Measurements from ENCODE around the gene IGFALS.

Gene IGFALS

GRCh38 chr16:1778200-1779179 is 15.0 kb downstream of the IGFALS start:
- no peak for TF ChIP-seq EZH2phosphoT487 (IDR thresholded peaks at IDR 0.05; ENCODE audit: low read length)
- TF ChIP-seq CTCF (IDR thresholded peaks at IDR 0.05; ENCODE audit: low read length): no peak
- TF ChIP-seq EZH2 (optimal IDR thresholded peaks at IDR 0.05; ENCODE audit: low read depth, low read length): no peak
- no peak overlapping the region for H2AFZ ChIP-seq (ENCODE audit: low read length)
- peaks cover 56% of the 10 kb centered on the region for H3K79me2 ChIP-seq (ENCODE audit: low read length)
- H3K27ac ChIP-seq (ENCODE audit: low read length): no peak overlapping the region
- no peaks in the 10 kb centered on the region for H4K20me1 ChIP-seq (ENCODE audit: insufficient read depth, low read length)
- peaks cover 17% of the 10 kb centered on the region; the same call in 1 of the 2 replicates for H3F3A ChIP-seq (ENCODE audit: insufficient read depth, low read length)
- no peak for DNase-seq
- no peaks in the 10 kb centered on the region for H3K27me3 ChIP-seq (replicated peaks; ENCODE audit: insufficient read depth, low read length)
- H3K4me3 ChIP-seq (ENCODE audit: low read length): no peak overlapping the region
- peaks cover 8% of the 10 kb centered on the region; the same call in 1 of the 2 replicates for H3K4me1 ChIP-seq (ENCODE audit: low read length)
- H3K9me2 ChIP-seq (replicated peaks; ENCODE audit: insufficient read depth, low read length): no peaks in the 10 kb centered on the region
- no peak overlapping the region for H3K9ac ChIP-seq (ENCODE audit: low read length)
- H3K4me2 ChIP-seq (ENCODE audit: low read depth, low read length): no peak overlapping the region
- no peaks in the 10 kb centered on the region for H3K36me3 ChIP-seq (replicated peaks; ENCODE audit: insufficient read depth, low read length)
- no peaks in the 10 kb centered on the region for H3K9me3 ChIP-seq (replicated peaks; ENCODE audit: insufficient read depth, low read length)

- Histone ChIP-seq H3K9ac (ENCODE audit: low read length) (no peak overlapping the region), H3K27ac (ENCODE audit: low read length) (no peak overlapping the region)
Observed at GRCh38 chr16:1777375-1778199, 15.9 kb downstream of the IGFALS start.

GRCh38 chr16:1776991-1777374 is 16.5 kb downstream of the IGFALS start:
- H3K9me2 ChIP-seq (replicated peaks; ENCODE audit: insufficient read depth, low read length): no peaks in the 10 kb centered on the region
- TF ChIP-seq EZH2phosphoT487 (IDR thresholded peaks at IDR 0.05; ENCODE audit: low read length) (no peak), CTCF (IDR thresholded peaks at IDR 0.05; ENCODE audit: low read length) (no peak), EZH2 (optimal IDR thresholded peaks at IDR 0.05; ENCODE audit: low read depth, low read length) (no peak)
- H3K27me3 ChIP-seq (replicated peaks; ENCODE audit: insufficient read depth, low read length): no peaks in the 10 kb centered on the region
- H2AFZ ChIP-seq (ENCODE audit: low read length): no peak overlapping the region
- no peak for DNase-seq
- H3K36me3 ChIP-seq (replicated peaks; ENCODE audit: insufficient read depth, low read length): no peaks in the 10 kb centered on the region
- H3K27ac ChIP-seq (ENCODE audit: low read length): no peak overlapping the region
- no peak overlapping the region for H3K4me2 ChIP-seq (ENCODE audit: low read depth, low read length)
- H3K4me3 ChIP-seq (ENCODE audit: low read length): no peak overlapping the region
- peaks cover 65% of the 10 kb centered on the region for H3K79me2 ChIP-seq (ENCODE audit: low read length)
- H3K9me3 ChIP-seq (replicated peaks; ENCODE audit: insufficient read depth, low read length): no peaks in the 10 kb centered on the region
- no peaks in the 10 kb centered on the region for H4K20me1 ChIP-seq (ENCODE audit: insufficient read depth, low read length)
- H3F3A ChIP-seq (ENCODE audit: insufficient read depth, low read length): peaks cover 26% of the 10 kb centered on the region
- peaks cover 8% of the 10 kb centered on the region; the same call in 1 of the 2 replicates for H3K4me1 ChIP-seq (ENCODE audit: low read length)
- H3K9ac ChIP-seq (ENCODE audit: low read length): no peak overlapping the region

More at GRCh38 chr16:1777375-1778199, 15.9 kb downstream of the IGFALS start:
- peaks cover 8% of the 10 kb centered on the region; the same call in 1 of the 2 replicates for H3K4me1 ChIP-seq (ENCODE audit: low read length)
- TF ChIP-seq EZH2 (optimal IDR thresholded peaks at IDR 0.05; ENCODE audit: low read depth, low read length) (no peak), CTCF (IDR thresholded peaks at IDR 0.05; ENCODE audit: low read length) (no peak), EZH2phosphoT487 (IDR thresholded peaks at IDR 0.05; ENCODE audit: low read length) (no peak)
- H3K9me2 ChIP-seq (replicated peaks; ENCODE audit: insufficient read depth, low read length): no peaks in the 10 kb centered on the region
- H3K4me2 ChIP-seq (ENCODE audit: low read depth, low read length): no peak overlapping the region
- H4K20me1 ChIP-seq (ENCODE audit: insufficient read depth, low read length): no peaks in the 10 kb centered on the region
- no peak for DNase-seq
- H2AFZ ChIP-seq (ENCODE audit: low read length): no peak overlapping the region
- peaks cover 59% of the 10 kb centered on the region for H3K79me2 ChIP-seq (ENCODE audit: low read length)
- H3F3A ChIP-seq (ENCODE audit: insufficient read depth, low read length): peaks cover 20% of the 10 kb centered on the region
- H3K36me3 ChIP-seq (replicated peaks; ENCODE audit: insufficient read depth, low read length): no peaks in the 10 kb centered on the region
- no peak overlapping the region for H3K4me3 ChIP-seq (ENCODE audit: low read length)
- H3K27me3 ChIP-seq (replicated peaks; ENCODE audit: insufficient read depth, low read length): no peaks in the 10 kb centered on the region
- no peaks in the 10 kb centered on the region for H3K9me3 ChIP-seq (replicated peaks; ENCODE audit: insufficient read depth, low read length)

All from MM.1S (cell line).